ENCODE data around the gene PRCP.
"Not testable (repeated sequence)": the region's sequence is repeated elsewhere in the genome, so short reads cannot be mapped to it uniquely, and the experiment has no call there.

The PRCP gene

GRCh38 chr11:82900277-82901164 lies at the start of gene PRCP:
TSS of gene PRCP (minus strand) at chr11:82900430. CDS start at chr11:82900402, 28 bp downstream.
- H3K4me1 Mint-ChIP-seq (ENCODE audit: low read depth), result peaks cover 63% of the 10 kb centered on the region
- intact Hi-C loops (cut with micrococcal nuclease), result loop anchor here (1.0 to 2.0 kb wide), 6 partner anchors 33 to 385 kb away; partner anchors contain the start of gene RAB30
- H3K36me3 Mint-ChIP-seq (ENCODE audit: low read depth), result peaks cover 34% of the 10 kb centered on the region
- H3K9me3 Mint-ChIP-seq, result no peaks in the 10 kb centered on the region
- peak within 1 kb of the TSS; percentile 100 for H3K27ac Mint-ChIP-seq
- no peaks in the 10 kb centered on the region for H3K27me3 Mint-ChIP-seq
- peak within 1 kb of the TSS; percentile 100 for H3K4me3 Mint-ChIP-seq

- intact Hi-C loops (cut with micrococcal nuclease), result no loop called here
- Mint-ChIP-seq H3K4me3 (no peak overlapping the region), H3K36me3 (ENCODE audit: low read depth) (no peaks in the 10 kb centered on the region), H3K9me3 (peaks cover 8% of the 10 kb centered on the region), H3K27ac (no peak overlapping the region), H3K4me1 (ENCODE audit: low read depth) (no peaks in the 10 kb centered on the region), H3K27me3 (peaks cover 12% of the 10 kb centered on the region)
Observed at GRCh38 chr11:82949352-82949751, 49.1 kb upstream of the PRCP start.

GRCh38 chr11:82945682-82946081 lies 45.5 kb upstream of the PRCP start:
- peaks cover 11% of the 10 kb centered on the region for H3K27me3 Mint-ChIP-seq
- intact Hi-C loops (cut with micrococcal nuclease), result no loop called here
- H3K36me3 Mint-ChIP-seq (ENCODE audit: low read depth), result no peaks in the 10 kb centered on the region
- no peaks in the 10 kb centered on the region for H3K4me1 Mint-ChIP-seq (ENCODE audit: low read depth)
- peaks cover 5% of the 10 kb centered on the region for H3K9me3 Mint-ChIP-seq
- no peak overlapping the region for H3K4me3 Mint-ChIP-seq
- H3K27ac Mint-ChIP-seq, result no peak overlapping the region

- H3K27ac Mint-ChIP-seq; intact Hi-C loops (cut with micrococcal nuclease); H3K4me1 Mint-ChIP-seq (ENCODE audit: low read depth): not testable (repeated sequence)
Observed at GRCh38 chr11:82945041-82945440, 44.8 kb upstream of the PRCP start.

GRCh38 chr11:82944198-82944597 lies 44.0 kb upstream of the PRCP start:
- intact Hi-C loops (cut with micrococcal nuclease), result no loop called here
- no peak overlapping the region for H3K27ac Mint-ChIP-seq
- H3K36me3 Mint-ChIP-seq (ENCODE audit: low read depth), result no peaks in the 10 kb centered on the region
- H3K4me1 Mint-ChIP-seq (ENCODE audit: low read depth), result no peaks in the 10 kb centered on the region
- H3K27me3 Mint-ChIP-seq, result peaks cover 12% of the 10 kb centered on the region
- peaks cover 9% of the 10 kb centered on the region for H3K9me3 Mint-ChIP-seq
- H3K4me3 Mint-ChIP-seq, result no peak overlapping the region

More at GRCh38 chr11:82945041-82945440, 44.8 kb upstream of the PRCP start:
- not testable (repeated sequence) for H3K4me3 Mint-ChIP-seq; H3K9me3 Mint-ChIP-seq; H3K36me3 Mint-ChIP-seq (ENCODE audit: low read depth)
- H3K27me3 Mint-ChIP-seq, result peaks cover 12% of the 10 kb centered on the region

- H3K4me3 Mint-ChIP-seq; H3K27ac Mint-ChIP-seq; H3K36me3 Mint-ChIP-seq (ENCODE audit: low read depth); H3K4me1 Mint-ChIP-seq (ENCODE audit: low read depth); intact Hi-C loops (cut with micrococcal nuclease); H3K9me3 Mint-ChIP-seq; H3K27me3 Mint-ChIP-seq: not testable (repeated sequence)
Observed at GRCh38 chr11:82943430-82943829, 43.2 kb upstream of the PRCP start.

- H3K4me1 Mint-ChIP-seq (ENCODE audit: low read depth), result no peaks in the 10 kb centered on the region
- H3K4me3 Mint-ChIP-seq, result no peak overlapping the region
- intact Hi-C loops (cut with micrococcal nuclease), result no loop called here
- peaks cover 8% of the 10 kb centered on the region for H3K27me3 Mint-ChIP-seq
- H3K9me3 Mint-ChIP-seq, result peaks cover 9% of the 10 kb centered on the region
- no peaks in the 10 kb centered on the region for H3K36me3 Mint-ChIP-seq (ENCODE audit: low read depth)
- H3K27ac Mint-ChIP-seq, result no peak overlapping the region
Observed at GRCh38 chr11:82942376-82942775, 42.1 kb upstream of the PRCP start.

- Mint-ChIP-seq H3K9me3 (peaks cover 9% of the 10 kb centered on the region), H3K4me3 (no peak overlapping the region), H3K27me3 (peaks cover 3% of the 10 kb centered on the region), H3K36me3 (ENCODE audit: low read depth) (peaks cover 7% of the 10 kb centered on the region), H3K4me1 (ENCODE audit: low read depth) (no peaks in the 10 kb centered on the region), H3K27ac (no peak overlapping the region)
- intact Hi-C loops (cut with micrococcal nuclease), result no loop called here
Observed at GRCh38 chr11:82939456-82939855, 39.2 kb upstream of the PRCP start.

GRCh38 chr11:82937554-82937953 lies 37.3 kb upstream of the PRCP start:
- Mint-ChIP-seq H3K27me3 (peaks cover 3% of the 10 kb centered on the region), H3K9me3 (peaks cover 9% of the 10 kb centered on the region), H3K4me1 (ENCODE audit: low read depth) (no peaks in the 10 kb centered on the region), H3K36me3 (ENCODE audit: low read depth) (peaks cover 16% of the 10 kb centered on the region), H3K4me3 (no peak overlapping the region), H3K27ac (no peak overlapping the region)
- intact Hi-C loops (cut with micrococcal nuclease), result no loop called here

GRCh38 chr11:82936261-82936660 lies 36.0 kb upstream of the PRCP start:
- peaks cover 26% of the 10 kb centered on the region for H3K36me3 Mint-ChIP-seq (ENCODE audit: low read depth)
- H3K4me3 Mint-ChIP-seq, result no peak overlapping the region
- no peaks in the 10 kb centered on the region for H3K4me1 Mint-ChIP-seq (ENCODE audit: low read depth)
- intact Hi-C loops (cut with micrococcal nuclease), result no loop called here
- H3K27me3 Mint-ChIP-seq, result peaks cover 3% of the 10 kb centered on the region
- H3K9me3 Mint-ChIP-seq, result peaks cover 9% of the 10 kb centered on the region
- H3K27ac Mint-ChIP-seq, result no peak overlapping the region

GRCh38 chr11:82932564-82932963 lies 32.3 kb upstream of the PRCP start:
- Mint-ChIP-seq H3K36me3 (ENCODE audit: low read depth) (peaks cover 32% of the 10 kb centered on the region), H3K4me3 (no peak overlapping the region), H3K4me1 (ENCODE audit: low read depth) (no peaks in the 10 kb centered on the region), H3K9me3 (no peaks in the 10 kb centered on the region), H3K27me3 (no peaks in the 10 kb centered on the region), H3K27ac (no peak overlapping the region)
- intact Hi-C loops (cut with micrococcal nuclease), result no loop called here

- intact Hi-C loops (cut with micrococcal nuclease), result no loop called here
- Mint-ChIP-seq H3K4me1 (ENCODE audit: low read depth) (no peaks in the 10 kb centered on the region), H3K4me3 (no peak overlapping the region), H3K36me3 (ENCODE audit: low read depth) (peaks cover 32% of the 10 kb centered on the region), H3K9me3 (no peaks in the 10 kb centered on the region), H3K27ac (no peak overlapping the region), H3K27me3 (no peaks in the 10 kb centered on the region)
Observed at GRCh38 chr11:82930734-82931133, 30.5 kb upstream of the PRCP start.

GRCh38 chr11:82930229-82930628 lies 30.0 kb upstream of the PRCP start:
- Mint-ChIP-seq H3K27me3 (no peaks in the 10 kb centered on the region), H3K4me1 (ENCODE audit: low read depth) (no peaks in the 10 kb centered on the region), H3K4me3 (no peak overlapping the region), H3K36me3 (ENCODE audit: low read depth) (peaks cover 28% of the 10 kb centered on the region), H3K27ac (no peak overlapping the region), H3K9me3 (no peaks in the 10 kb centered on the region)
- intact Hi-C loops (cut with micrococcal nuclease), result no loop called here

- no peak overlapping the region for H3K4me3 Mint-ChIP-seq
- intact Hi-C loops (cut with micrococcal nuclease), result loop anchor here (10.0 kb wide), 1 partner anchor 214 kb away; no protein-coding TSS in a partner anchor
- peaks cover 24% of the 10 kb centered on the region for H3K36me3 Mint-ChIP-seq (ENCODE audit: low read depth)
- H3K4me1 Mint-ChIP-seq (ENCODE audit: low read depth), result no peaks in the 10 kb centered on the region
- H3K27ac Mint-ChIP-seq, result no peak overlapping the region
- H3K9me3 Mint-ChIP-seq, result no peaks in the 10 kb centered on the region
- H3K27me3 Mint-ChIP-seq, result no peaks in the 10 kb centered on the region
Observed at GRCh38 chr11:82929121-82929520, 28.9 kb upstream of the PRCP start.

All from dendritic cell treated with granulocyte-macrophage colony-stimulating factor and Interleukin-4, amounts not matched to agents 40 ng/mL and 50 ng/mL, for 4 days (primary cell).